ENCODE results near the gene THSD1. TPM values are rescaled to one million over a fixed set of nuclear protein-coding genes. Genes with fewer than 3 reads are reported as not detected.

The THSD1 gene
- total RNA-seq, 1 experiment from 2014 or later = 0.39 TPM

DNA sequence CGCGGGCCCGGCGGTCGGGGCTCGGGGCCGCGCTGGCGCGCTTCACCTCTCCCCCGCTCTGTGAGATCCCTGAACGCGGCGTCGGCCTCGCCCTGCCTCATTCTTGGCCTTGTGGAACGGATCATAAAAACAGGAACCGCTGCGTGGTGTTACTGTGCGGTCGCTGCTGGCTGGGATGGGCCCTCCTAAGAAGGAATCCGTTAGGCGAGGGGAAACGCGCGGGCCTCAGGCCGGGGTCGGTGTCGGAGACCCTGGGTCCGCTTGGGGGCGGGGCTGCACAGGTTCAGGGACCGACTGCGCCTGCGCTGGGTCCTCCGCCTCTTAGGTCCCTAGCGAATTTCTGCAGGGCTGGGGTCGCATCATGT is 49.7 kb upstream of the THSD1 start (continued):
- TF ChIP-seq, protein P1, sequence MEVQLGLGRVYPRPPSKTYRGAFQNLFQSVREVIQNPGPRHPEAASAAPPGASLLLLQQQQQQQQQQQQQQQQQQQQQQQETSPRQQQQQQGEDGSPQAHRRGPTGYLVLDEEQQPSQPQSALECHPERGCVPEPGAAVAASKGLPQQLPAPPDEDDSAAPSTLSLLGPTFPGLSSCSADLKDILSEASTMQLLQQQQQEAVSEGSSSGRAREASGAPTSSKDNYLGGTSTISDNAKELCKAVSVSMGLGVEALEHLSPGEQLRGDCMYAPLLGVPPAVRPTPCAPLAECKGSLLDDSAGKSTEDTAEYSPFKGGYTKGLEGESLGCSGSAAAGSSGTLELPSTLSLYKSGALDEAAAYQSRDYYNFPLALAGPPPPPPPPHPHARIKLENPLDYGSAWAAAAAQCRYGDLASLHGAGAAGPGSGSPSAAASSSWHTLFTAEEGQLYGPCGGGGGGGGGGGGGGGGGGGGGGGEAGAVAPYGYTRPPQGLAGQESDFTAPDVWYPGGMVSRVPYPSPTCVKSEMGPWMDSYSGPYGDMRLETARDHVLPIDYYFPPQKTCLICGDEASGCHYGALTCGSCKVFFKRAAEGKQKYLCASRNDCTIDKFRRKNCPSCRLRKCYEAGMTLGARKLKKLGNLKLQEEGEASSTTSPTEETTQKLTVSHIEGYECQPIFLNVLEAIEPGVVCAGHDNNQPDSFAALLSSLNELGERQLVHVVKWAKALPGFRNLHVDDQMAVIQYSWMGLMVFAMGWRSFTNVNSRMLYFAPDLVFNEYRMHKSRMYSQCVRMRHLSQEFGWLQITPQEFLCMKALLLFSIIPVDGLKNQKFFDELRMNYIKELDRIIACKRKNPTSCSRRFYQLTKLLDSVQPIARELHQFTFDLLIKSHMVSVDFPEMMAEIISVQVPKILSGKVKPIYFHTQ (CRISPR knock-in tag; IDR thresholded peaks at IDR 0.05) = no peak
- TF ChIP-seq TEAD4 (CRISPR knock-in tag; IDR thresholded peaks at IDR 0.05) = no peak
- 0 out of 2 replicates have a peak, but pooled peaks have one; percentile 53 for TF ChIP-seq NFE2L1 (CRISPR knock-in tag; IDR thresholded peaks at IDR 0.05)
- TF ChIP-seq NFYB (CRISPR knock-in tag; conservative IDR thresholded peaks at IDR 0.05; ENCODE audit: low read depth) = no peak
- no peak for TF ChIP-seq JUN (CRISPR knock-in tag; IDR thresholded peaks at IDR 0.05)
- TF ChIP-seq ESRRA (CRISPR knock-in tag; IDR thresholded peaks at IDR 0.05; ENCODE audit: borderline replicate concordance) = no peak
- no peak for TF ChIP-seq HMGA2 (CRISPR knock-in tag; IDR thresholded peaks at IDR 0.05)
- TF ChIP-seq, protein P2, sequence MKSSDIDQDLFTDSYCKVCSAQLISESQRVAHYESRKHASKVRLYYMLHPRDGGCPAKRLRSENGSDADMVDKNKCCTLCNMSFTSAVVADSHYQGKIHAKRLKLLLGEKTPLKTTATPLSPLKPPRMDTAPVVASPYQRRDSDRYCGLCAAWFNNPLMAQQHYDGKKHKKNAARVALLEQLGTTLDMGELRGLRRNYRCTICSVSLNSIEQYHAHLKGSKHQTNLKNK (CRISPR knock-in tag; IDR thresholded peaks at IDR 0.05) = no peak
- no peak for TF ChIP-seq ZNF263 (CRISPR knock-in tag; IDR thresholded peaks at IDR 0.05; ENCODE audit: low read depth)
- TF ChIP-seq, protein P3, sequence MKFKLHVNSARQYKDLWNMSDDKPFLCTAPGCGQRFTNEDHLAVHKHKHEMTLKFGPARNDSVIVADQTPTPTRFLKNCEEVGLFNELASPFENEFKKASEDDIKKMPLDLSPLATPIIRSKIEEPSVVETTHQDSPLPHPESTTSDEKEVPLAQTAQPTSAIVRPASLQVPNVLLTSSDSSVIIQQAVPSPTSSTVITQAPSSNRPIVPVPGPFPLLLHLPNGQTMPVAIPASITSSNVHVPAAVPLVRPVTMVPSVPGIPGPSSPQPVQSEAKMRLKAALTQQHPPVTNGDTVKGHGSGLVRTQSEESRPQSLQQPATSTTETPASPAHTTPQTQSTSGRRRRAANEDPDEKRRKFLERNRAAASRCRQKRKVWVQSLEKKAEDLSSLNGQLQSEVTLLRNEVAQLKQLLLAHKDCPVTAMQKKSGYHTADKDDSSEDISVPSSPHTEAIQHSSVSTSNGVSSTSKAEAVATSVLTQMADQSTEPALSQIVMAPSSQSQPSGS (CRISPR knock-in tag; IDR thresholded peaks at IDR 0.05; ENCODE audit: borderline replicate concordance, low read depth) = no peak
- TF ChIP-seq, protein P4, sequence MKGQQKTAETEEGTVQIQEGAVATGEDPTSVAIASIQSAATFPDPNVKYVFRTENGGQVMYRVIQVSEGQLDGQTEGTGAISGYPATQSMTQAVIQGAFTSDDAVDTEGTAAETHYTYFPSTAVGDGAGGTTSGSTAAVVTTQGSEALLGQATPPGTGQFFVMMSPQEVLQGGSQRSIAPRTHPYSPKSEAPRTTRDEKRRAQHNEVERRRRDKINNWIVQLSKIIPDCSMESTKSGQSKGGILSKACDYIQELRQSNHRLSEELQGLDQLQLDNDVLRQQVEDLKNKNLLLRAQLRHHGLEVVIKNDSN (CRISPR knock-in tag; IDR thresholded peaks at IDR 0.05) = 0 out of 2 replicates have a peak, but pooled peaks have one; percentile 0
- TF ChIP-seq, protein P5, sequence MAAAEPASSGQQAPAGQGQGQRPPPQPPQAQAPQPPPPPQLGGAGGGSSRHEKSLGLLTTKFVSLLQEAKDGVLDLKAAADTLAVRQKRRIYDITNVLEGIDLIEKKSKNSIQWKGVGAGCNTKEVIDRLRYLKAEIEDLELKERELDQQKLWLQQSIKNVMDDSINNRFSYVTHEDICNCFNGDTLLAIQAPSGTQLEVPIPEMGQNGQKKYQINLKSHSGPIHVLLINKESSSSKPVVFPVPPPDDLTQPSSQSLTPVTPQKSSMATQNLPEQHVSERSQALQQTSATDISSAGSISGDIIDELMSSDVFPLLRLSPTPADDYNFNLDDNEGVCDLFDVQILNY (CRISPR knock-in tag; IDR thresholded peaks at IDR 0.05) = no peak
- TF ChIP-seq PRRX2 (CRISPR knock-in tag; IDR thresholded peaks at IDR 0.05) = no peak
- TF ChIP-seq ETV6 (CRISPR knock-in tag; IDR thresholded peaks at IDR 0.05) = no peak
- TF ChIP-seq IRF2 (CRISPR knock-in tag; IDR thresholded peaks at IDR 0.05; ENCODE audit: borderline replicate concordance, low read depth) = no peak
- TF ChIP-seq SMAD3 (CRISPR knock-in tag; IDR thresholded peaks at IDR 0.05; ENCODE audit: borderline replicate concordance) = no peak
- no peak for TF ChIP-seq NR3C1 (CRISPR knock-in tag; conservative IDR thresholded peaks at IDR 0.05; ENCODE audit: low read depth)
- TF ChIP-seq, protein P6, sequence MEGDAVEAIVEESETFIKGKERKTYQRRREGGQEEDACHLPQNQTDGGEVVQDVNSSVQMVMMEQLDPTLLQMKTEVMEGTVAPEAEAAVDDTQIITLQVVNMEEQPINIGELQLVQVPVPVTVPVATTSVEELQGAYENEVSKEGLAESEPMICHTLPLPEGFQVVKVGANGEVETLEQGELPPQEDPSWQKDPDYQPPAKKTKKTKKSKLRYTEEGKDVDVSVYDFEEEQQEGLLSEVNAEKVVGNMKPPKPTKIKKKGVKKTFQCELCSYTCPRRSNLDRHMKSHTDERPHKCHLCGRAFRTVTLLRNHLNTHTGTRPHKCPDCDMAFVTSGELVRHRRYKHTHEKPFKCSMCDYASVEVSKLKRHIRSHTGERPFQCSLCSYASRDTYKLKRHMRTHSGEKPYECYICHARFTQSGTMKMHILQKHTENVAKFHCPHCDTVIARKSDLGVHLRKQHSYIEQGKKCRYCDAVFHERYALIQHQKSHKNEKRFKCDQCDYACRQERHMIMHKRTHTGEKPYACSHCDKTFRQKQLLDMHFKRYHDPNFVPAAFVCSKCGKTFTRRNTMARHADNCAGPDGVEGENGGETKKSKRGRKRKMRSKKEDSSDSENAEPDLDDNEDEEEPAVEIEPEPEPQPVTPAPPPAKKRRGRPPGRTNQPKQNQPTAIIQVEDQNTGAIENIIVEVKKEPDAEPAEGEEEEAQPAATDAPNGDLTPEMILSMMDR (IDR thresholded peaks at IDR 0.05) = no peak
- TF ChIP-seq, protein P7, sequence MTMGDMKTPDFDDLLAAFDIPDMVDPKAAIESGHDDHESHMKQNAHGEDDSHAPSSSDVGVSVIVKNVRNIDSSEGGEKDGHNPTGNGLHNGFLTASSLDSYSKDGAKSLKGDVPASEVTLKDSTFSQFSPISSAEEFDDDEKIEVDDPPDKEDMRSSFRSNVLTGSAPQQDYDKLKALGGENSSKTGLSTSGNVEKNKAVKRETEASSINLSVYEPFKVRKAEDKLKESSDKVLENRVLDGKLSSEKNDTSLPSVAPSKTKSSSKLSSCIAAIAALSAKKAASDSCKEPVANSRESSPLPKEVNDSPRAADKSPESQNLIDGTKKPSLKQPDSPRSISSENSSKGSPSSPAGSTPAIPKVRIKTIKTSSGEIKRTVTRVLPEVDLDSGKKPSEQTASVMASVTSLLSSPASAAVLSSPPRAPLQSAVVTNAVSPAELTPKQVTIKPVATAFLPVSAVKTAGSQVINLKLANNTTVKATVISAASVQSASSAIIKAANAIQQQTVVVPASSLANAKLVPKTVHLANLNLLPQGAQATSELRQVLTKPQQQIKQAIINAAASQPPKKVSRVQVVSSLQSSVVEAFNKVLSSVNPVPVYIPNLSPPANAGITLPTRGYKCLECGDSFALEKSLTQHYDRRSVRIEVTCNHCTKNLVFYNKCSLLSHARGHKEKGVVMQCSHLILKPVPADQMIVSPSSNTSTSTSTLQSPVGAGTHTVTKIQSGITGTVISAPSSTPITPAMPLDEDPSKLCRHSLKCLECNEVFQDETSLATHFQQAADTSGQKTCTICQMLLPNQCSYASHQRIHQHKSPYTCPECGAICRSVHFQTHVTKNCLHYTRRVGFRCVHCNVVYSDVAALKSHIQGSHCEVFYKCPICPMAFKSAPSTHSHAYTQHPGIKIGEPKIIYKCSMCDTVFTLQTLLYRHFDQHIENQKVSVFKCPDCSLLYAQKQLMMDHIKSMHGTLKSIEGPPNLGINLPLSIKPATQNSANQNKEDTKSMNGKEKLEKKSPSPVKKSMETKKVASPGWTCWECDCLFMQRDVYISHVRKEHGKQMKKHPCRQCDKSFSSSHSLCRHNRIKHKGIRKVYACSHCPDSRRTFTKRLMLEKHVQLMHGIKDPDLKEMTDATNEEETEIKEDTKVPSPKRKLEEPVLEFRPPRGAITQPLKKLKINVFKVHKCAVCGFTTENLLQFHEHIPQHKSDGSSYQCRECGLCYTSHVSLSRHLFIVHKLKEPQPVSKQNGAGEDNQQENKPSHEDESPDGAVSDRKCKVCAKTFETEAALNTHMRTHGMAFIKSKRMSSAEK (CRISPR knock-in tag; IDR thresholded peaks at IDR 0.05; ENCODE audit: borderline replicate concordance) = no peak
- TF ChIP-seq NR2C2 (CRISPR knock-in tag; IDR thresholded peaks at IDR 0.05) = no peak
- no peak for TF ChIP-seq TCF7 (CRISPR knock-in tag; IDR thresholded peaks at IDR 0.05; ENCODE audit: low read depth)
- TF ChIP-seq, protein P8, sequence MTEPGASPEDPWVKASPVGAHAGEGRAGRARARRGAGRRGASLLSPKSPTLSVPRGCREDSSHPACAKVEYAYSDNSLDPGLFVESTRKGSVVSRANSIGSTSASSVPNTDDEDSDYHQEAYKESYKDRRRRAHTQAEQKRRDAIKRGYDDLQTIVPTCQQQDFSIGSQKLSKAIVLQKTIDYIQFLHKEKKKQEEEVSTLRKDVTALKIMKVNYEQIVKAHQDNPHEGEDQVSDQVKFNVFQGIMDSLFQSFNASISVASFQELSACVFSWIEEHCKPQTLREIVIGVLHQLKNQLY (CRISPR knock-in tag; IDR thresholded peaks at IDR 0.05) = no peak
